GM18505 (cell line): ENCODE results near the gene RIC1.
"Not testable (repeated sequence)": the region's sequence is repeated elsewhere in the genome, so short reads cannot be mapped to it uniquely, and the experiment has no call there.

ENCODE experiments used
- ATAC-seq: cut with Tn5 transposase; IDR thresholded peaks from one replicate; pipeline ENCODE4 v1.9.1; 2021; ENCODE audit not compliant: unreplicated experiment
- POLR2A ChIP-seq: IDR thresholded peaks from 4 replicates; pipeline ENCODE4 v1.6.1; 2011; ENCODE audit warnings: borderline replicate concordance; ENCODE audit not compliant: insufficient read depth, insufficient read length; ENCODE audit errors: extremely low read depth

The RIC1 gene

DNA sequence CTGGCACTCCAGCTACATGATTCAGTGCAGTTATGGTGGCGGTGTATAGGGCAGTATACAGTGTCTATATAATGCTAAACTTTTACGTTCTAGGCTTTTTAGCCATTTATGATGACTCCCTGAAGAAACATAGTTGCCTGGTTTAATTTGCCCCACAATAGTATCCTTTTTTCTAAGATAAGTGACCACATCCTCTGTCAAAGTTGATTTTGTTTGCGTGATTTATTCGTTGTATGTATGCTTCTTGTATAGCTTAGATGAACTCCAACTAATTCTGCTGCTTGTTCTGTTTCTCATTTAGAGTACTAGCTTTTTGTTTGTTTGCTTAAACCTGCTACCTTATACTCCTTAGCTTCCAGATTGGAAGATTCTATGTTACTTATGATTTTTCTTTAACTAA, 120.4 kb downstream of the RIC1 start:
- no peak for ATAC-seq
- TF ChIP-seq POLR2A: no peak

- ATAC-seq: no peak
- no peak for TF ChIP-seq POLR2A
These were observed 121.7 kb downstream of the RIC1 start for GRCh38 chr9:5750569-5750968.

GRCh38 chr9:5756633-5757032, 127.7 kb downstream of the RIC1 start:
- no peak for ATAC-seq
- no peak for TF ChIP-seq POLR2A

GRCh38 chr9:5760338-5760737, 131.4 kb downstream of the RIC1 start:
- no peak for ATAC-seq

DNA sequence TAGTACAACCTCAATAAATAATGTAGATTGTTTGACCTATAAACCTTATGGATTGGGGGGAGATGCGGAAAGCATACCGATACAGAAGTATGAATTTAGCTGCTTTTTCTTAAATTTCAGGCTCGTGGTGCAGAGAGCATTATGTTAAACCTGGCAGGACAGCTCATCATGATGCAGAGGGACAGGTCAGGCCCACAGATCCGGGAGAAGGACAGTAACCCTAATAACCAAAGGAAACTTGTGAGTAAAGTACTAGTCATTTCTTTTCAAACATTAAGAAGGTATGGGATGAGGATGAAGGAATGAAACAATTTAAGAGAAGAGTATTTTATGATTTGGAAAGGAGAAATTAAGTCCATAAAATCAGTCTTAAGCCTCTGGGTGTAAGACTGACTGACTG, 133.5 kb downstream of the RIC1 start:
- no peak for ATAC-seq

More at GRCh38 chr9:5760338-5760737, 131.4 kb downstream of the RIC1 start:
- TF ChIP-seq POLR2A: no peak

DNA sequence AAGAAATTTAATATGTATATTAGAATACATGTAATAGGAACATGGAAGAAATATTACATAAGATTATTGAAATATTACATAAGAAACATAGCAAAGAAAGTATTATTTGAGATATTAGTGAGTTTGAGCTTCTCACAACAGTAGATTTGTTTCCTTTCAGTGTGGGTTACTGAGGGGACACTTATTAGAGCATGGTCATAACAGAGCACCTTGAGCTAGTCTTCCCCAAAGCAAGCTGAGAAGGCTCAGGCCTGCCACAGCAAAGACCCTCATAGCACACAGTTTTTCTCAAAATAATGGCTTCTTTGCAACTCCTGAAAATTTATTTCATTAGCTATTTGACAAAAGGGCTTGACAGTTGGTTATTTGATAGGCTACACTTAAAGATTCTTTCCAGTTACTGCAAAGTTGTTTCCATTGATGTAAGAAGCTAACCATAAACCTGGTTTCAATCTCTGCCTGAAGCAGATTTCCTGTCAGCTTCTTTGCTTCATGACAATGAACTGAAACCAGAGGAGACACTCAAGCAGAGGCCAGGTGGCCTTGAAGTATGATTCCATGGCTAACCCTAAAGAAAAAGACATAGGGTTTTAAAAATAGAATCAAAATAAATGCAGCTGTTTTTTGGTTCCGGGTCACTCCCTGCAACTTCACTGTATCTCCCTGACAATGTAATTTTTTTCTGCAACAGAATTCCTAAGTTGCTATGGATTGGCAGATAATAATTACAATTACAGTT, 135.4 kb downstream of the RIC1 start:
- TF ChIP-seq POLR2A: no peak
- peak; percentile 81 for ATAC-seq

More for the DNA sequence above, 133.5 kb downstream of the RIC1 start:
- no peak for TF ChIP-seq POLR2A

DNA sequence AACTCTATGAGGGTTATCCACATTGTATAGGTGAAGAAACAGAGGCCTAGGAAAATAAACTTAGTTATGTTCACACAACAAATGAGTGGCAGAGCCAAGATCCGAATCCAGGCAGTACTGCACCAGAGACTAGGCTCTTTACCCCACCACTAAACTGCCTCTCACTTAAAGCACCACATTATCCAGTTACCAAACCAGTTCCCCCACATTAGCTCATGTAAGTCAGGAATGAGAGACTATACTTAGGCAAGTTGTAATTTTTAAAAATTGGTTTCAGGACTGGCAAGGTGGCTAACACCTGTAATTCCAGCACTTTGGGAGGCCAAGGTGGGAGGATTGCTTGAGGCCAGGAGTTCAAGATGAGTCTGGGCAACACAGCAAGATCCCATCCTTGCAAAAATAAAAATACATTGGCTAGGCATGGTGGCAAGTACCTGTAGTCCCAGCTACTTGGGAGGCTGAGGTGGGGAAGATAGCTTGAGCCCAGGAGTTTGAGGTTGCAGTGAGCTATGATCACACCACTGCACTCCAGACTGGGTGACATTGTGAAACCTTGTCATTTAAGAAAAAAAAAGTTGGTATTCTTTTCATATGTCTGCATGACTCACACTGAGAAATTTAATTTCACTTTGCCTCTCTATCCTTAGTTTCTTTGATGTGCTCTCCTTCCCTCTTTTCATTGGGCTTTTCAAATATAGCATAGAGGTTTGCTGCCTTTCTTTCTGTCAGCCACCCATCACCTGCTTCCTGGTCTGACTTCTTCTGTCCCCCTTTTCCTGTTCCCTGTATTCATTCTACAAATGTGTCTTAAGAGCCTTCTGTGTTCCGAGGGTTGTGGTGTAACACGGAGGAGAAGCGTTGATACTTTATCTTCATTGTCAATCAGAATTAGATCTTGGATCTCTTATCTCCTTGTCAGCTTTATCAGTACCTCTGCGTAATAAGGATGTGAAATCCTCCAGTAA, 139.3 kb downstream of the RIC1 start:
- peak; percentile 16 for TF ChIP-seq POLR2A
- ATAC-seq: no peak

- ATAC-seq: no peak
- TF ChIP-seq POLR2A: no peak
These were observed 144.6 kb downstream of the RIC1 start for GRCh38 chr9:5773324-5773999.

- no peak for ATAC-seq
- TF ChIP-seq POLR2A: no peak
These were observed 149.9 kb downstream of the RIC1 start for GRCh38 chr9:5778805-5779204.

- not testable (repeated sequence) for ATAC-seq
These were observed 150.9 kb downstream of the RIC1 start for GRCh38 chr9:5779705-5780218.

DNA sequence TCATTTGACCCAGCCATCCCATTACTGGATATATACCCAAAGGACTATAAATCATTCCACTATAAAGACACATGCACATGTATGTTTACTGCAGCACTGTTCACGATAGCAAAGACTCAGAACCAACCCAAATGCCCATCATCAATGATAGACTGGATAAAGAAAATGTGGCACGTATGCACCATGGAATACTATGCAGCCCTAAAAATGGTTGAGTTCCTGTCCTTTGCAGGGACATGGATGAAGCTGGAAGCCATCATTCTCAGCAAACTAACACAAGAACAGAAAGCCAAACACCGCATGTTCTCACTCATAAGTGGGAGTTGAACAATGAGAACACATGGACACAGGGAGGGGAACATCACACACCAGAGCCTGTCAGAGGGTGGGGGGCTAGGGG, 154.5 kb downstream of the RIC1 start:
- not testable (repeated sequence) for ATAC-seq

GRCh38 chr9:5783982-5784381, 155.1 kb downstream of the RIC1 start:
- no peak for TF ChIP-seq POLR2A
- no peak for ATAC-seq
